ENCODE results near the gene KIF3B.
"Not testable (repeated sequence)": the region's sequence is repeated elsewhere in the genome, so short reads cannot be mapped to it uniquely, and the experiment has no call there.

KIF3B gene

DNA sequence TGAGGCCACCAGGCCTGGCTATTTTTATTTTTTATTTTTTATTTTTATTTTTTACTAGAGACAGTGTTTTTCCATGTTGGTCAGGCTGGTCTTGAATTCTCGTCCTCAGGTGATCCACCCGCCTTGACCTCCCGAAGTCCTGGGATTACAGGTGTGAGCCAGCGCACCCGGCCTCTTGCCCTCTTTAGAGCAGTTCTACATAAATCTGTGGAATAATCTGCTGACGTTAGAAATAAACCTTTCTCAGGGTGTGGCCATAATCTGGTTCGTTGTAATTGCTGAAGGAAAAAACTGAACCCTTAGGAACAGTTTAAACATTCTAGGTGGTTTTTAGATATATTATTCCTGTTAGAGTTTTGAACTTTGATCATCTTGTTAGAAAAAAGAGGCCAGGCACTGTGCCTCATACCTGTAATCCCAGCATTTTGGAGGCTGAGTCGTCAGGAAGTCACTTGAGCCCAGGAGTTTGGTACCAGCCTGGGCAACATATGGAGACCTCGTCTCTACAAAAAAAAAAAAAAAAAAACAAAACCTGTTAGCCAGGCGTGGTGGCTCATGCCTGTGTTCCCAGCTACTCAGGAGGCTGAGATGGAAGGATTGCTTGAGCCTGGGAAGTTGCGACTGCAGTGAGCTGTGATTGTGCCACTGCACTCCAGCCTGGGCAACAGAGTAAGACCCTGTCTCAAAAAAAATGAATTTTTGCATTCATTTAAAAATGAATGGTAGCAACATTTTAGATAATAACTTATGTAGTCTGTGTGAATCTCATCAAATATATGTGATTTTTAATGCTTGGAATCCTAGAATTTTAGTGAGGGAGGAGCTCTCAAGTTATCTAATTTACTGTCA is 104.9 kb downstream of the KIF3B start:
- DNase-seq = no peak

DNA sequence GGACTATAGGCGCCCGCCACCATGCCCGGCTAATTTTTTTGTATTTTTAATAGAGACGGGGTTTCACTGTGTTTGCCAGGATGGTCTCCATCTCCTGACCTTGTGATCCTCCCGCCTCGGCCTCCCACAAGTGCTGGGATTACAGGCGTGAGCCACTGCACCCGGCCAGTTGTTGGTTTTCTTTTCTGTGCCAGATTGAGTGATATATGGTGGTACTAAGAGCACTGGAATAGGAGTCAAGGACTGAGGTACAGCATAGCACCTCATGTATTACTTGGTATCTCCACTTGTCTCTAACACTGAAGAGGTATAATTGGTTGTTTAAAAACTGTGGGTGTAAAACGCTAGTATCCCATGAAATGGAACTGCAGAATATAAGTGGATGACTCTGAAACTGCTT is 106.0 kb downstream of the KIF3B start:
- not testable (repeated sequence) for DNase-seq
